Eye (tissue), 1 donor: Measurements from ENCODE around the gene HES2.
A peak's percentile ranks its signal among the peaks of the same experiment; 100 is the strongest.
"Not testable (repeated sequence)": the region's sequence is repeated elsewhere in the genome, so short reads cannot be mapped to it uniquely, and the experiment has no call there.

Experiments used
- DNase-seq: peaks from one replicate; pipeline ENCODE4 v3.0.0-alpha.2; 2015

The HES2 gene

GRCh38 chr1:6453895-6454855 is 34.5 kb upstream of the HES2 start:
- peak; percentile 75 for DNase-seq

GRCh38 chr1:6450943-6451373 is 31.2 kb upstream of the HES2 start:
- no peak for DNase-seq

GRCh38 chr1:6450486-6450885 is 30.8 kb upstream of the HES2 start:
- DNase-seq: not testable (repeated sequence)

- peak; percentile 54 for DNase-seq
Observed at GRCh38 chr1:6450005-6450450, 30.3 kb upstream of the HES2 start.

GRCh38 chr1:6448749-6449631 is 29.3 kb upstream of the HES2 start:
- peak; percentile 66 for DNase-seq

GRCh38 chr1:6447818-6448748 is 28.4 kb upstream of the HES2 start:
- peak; percentile 49 for DNase-seq

GRCh38 chr1:6447016-6447817 is 27.5 kb upstream of the HES2 start:
- peak; percentile 80 for DNase-seq

- no peak for DNase-seq
Observed at GRCh38 chr1:6446665-6447015, 26.9 kb upstream of the HES2 start.

- DNase-seq: not testable (repeated sequence)
Observed at GRCh38 chr1:6445929-6446328, 26.2 kb upstream of the HES2 start.

- peak; percentile 63 for DNase-seq
Observed at GRCh38 chr1:6445062-6445763, 25.5 kb upstream of the HES2 start.

GRCh38 chr1:6444377-6444776 is 24.7 kb upstream of the HES2 start:
- DNase-seq: no peak

- DNase-seq: no peak
Observed at GRCh38 chr1:6443339-6444115, 23.8 kb upstream of the HES2 start.

GRCh38 chr1:6441586-6441985 is 21.9 kb upstream of the HES2 start:
- no peak for DNase-seq

- DNase-seq: peak; percentile 71
Observed at GRCh38 chr1:6440198-6441126, 20.7 kb upstream of the HES2 start.

GRCh38 chr1:6438047-6438525 is 18.4 kb upstream of the HES2 start:
- DNase-seq: peak; percentile 87

GRCh38 chr1:6437012-6437700 is 17.4 kb upstream of the HES2 start:
- peak; percentile 49 for DNase-seq

- DNase-seq: not testable (repeated sequence)
Observed at GRCh38 chr1:6436277-6436676, 16.6 kb upstream of the HES2 start.

- DNase-seq: no peak
Observed at GRCh38 chr1:6435547-6435946, 15.8 kb upstream of the HES2 start.
